SH-SY5Y (cell line): ENCODE measurements around the gene CCT5.

Experiments used
- GATA2 ChIP-seq: IDR thresholded peaks from 2 replicates; pipeline ENCODE4 v1.6.1; 2011; ENCODE audit warnings: mild to moderate bottlenecking, low read depth, low read length
- GATA3 ChIP-seq: IDR thresholded peaks from 2 replicates; pipeline ENCODE4 v1.6.1; 2011; ENCODE audit warnings: low read depth, mild to moderate bottlenecking, low read length, moderate library complexity

DNA sequence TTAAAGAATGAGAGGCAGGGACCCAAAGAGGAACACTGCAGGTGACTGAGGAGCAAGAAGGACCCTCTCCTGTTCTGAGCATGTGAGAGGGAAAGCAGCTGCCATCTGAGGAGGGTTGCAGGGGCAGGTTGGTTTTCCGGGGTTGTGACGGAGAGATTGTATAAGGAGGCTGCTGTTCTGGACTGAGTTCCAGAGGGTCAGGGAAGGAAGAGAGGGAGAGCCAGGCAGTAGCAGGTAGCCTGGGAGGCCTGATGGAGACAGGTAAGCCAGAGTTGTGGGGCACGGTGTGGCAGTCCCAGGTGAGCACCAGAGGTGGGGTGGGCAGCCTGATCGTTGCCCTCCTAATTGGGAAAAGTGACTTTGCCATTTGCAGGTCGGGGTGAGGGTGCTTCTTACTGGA, 9.8 kb downstream of the CCT5 start:
- TF ChIP-seq GATA2 (no peak), GATA3 (no peak)
